IMR-90 (cell line): ENCODE data around the gene TMC4. TPM values are rescaled to one million over a fixed set of nuclear protein-coding genes. Genes with fewer than 3 reads are reported as not detected.

Experiments
- ATAC-seq: fragments of 200-7000 bp; cut with Tn5 transposase; 2 replicates; pipeline ENCODE4 v1.9.1; 2020; ENCODE audit warnings: low read depth, mild to moderate bottlenecking, moderate library complexity
- BruUV-seq: library from RNA; stranded (reverse); fragments of 400-500 nt; replicated peaks from 2 replicates; lab custom pipeline; 2021; lab: Mats Ljungman, UMichigan
- CTCF ChIA-PET: fragments of 300-600 bp; formaldehyde crosslinking; extraction: SDS; loops from one replicate; lab custom pipeline; 2021; ENCODE audit warnings: antibody characterized with exemption; lab: Yijun Ruan, JAX
- POLR2A ChIA-PET: fragments of 300-600 bp; sonication (Branson Sonifier 250); formaldehyde crosslinking; loops from one replicate; lab custom pipeline; 2022; ENCODE audit warnings: antibody characterized with exemption; ENCODE audit not compliant: unreplicated experiment; lab: Charles Lee
- DNase-seq: peaks from one replicate; pipeline ENCODE4 v3.0.0; 2013
- H2AFZ ChIP-seq: replicated peaks from 2 replicates; pipeline ENCODE3; 2013; ENCODE audit warnings: low read length, mild to moderate bottlenecking; ENCODE audit not compliant: poor library complexity
- H2AK5ac ChIP-seq: 2 replicates; pipeline ENCODE4 v1.6.1; 2013; ENCODE audit warnings: low read depth, low read length, inconsistent platforms
- H2AK9ac ChIP-seq: replicated peaks from 2 replicates; pipeline ENCODE3; 2013; ENCODE audit warnings: mild to moderate bottlenecking, low read depth, low read length, moderate library complexity; ENCODE audit not compliant: poor library complexity
- H2BK120ac ChIP-seq: 2 replicates; pipeline ENCODE4 v1.6.1; 2013; ENCODE audit warnings: low read depth, low read length, inconsistent platforms
- H2BK15ac ChIP-seq: 3 replicates; pipeline ENCODE4 v1.6.1; 2013; ENCODE audit warnings: low read depth, low read length, inconsistent platforms
- H2BK20ac ChIP-seq: 2 replicates; pipeline ENCODE4 v1.6.1; 2013; ENCODE audit warnings: low read depth, mild to moderate bottlenecking, inconsistent platforms, low read length, moderate library complexity
- H2BK5ac ChIP-seq: 2 replicates; pipeline ENCODE4 v1.6.1; 2013; ENCODE audit warnings: mild to moderate bottlenecking, low read depth, low read length, inconsistent platforms; ENCODE audit not compliant: poor library complexity, severe bottlenecking
- H3K14ac ChIP-seq: replicated peaks from 2 replicates; pipeline ENCODE4 v1.6.1; 2013; ENCODE audit warnings: low read depth, low read length, inconsistent platforms
- H3K18ac ChIP-seq: 2 replicates; pipeline ENCODE4 v1.6.1; 2013; ENCODE audit warnings: low read depth, low read length, control low read depth
- H3K23ac ChIP-seq: 2 replicates; pipeline ENCODE4 v1.6.1; 2013; ENCODE audit warnings: low read depth, low read length, inconsistent platforms
- H3K27ac ChIP-seq: 2 replicates; pipeline ENCODE4 v1.5.1; 2013; ENCODE audit warnings: mild to moderate bottlenecking, control low read depth, low read length; ENCODE audit not compliant: insufficient read depth
- H3K27me3 ChIP-seq: 2 replicates; pipeline ENCODE4 v1.6.1; 2013; ENCODE audit warnings: low read length; ENCODE audit not compliant: control insufficient read depth, insufficient read depth
- H3K36me3 ChIP-seq: 2 replicates; pipeline ENCODE4 v1.6.1; 2013; ENCODE audit warnings: low read length, mixed read lengths; ENCODE audit not compliant: control insufficient read depth, insufficient read depth
- H3K4ac ChIP-seq: 2 replicates; pipeline ENCODE4 v1.6.1; 2013; ENCODE audit warnings: low read depth, low read length, inconsistent platforms
- H3K4me1 ChIP-seq: 2 replicates; pipeline ENCODE4 v1.6.1; 2013; ENCODE audit warnings: low read length, mixed read lengths; ENCODE audit not compliant: control insufficient read depth, insufficient read depth
- H3K4me2 ChIP-seq: 2 replicates; pipeline ENCODE4 v1.6.1; 2013; ENCODE audit warnings: low read depth, mild to moderate bottlenecking, control low read depth, low read length, moderate library complexity
- H3K4me3 ChIP-seq: 2 replicates; pipeline ENCODE4 v1.5.1; 2013; ENCODE audit warnings: low read depth, mild to moderate bottlenecking, control low read depth, low read length, moderate library complexity; ENCODE audit not compliant: insufficient read depth
- H3K56ac ChIP-seq: 2 replicates; pipeline ENCODE4 v1.6.1; 2013; ENCODE audit warnings: low read length, inconsistent platforms; ENCODE audit not compliant: insufficient read depth; ENCODE audit errors: extremely low read depth
- H3K79me1 ChIP-seq, 2 experiments: 2 replicates each; pipeline ENCODE4 v1.6.1; 2013; ENCODE audit warnings: low read length in 2 of 2, inconsistent platforms in 1 of 2, low read depth in 1 of 2
- H3K9ac ChIP-seq: 2 replicates; pipeline ENCODE4 v1.6.1; 2013; ENCODE audit warnings: low read depth, low read length, control low read depth
- H3K9me1 ChIP-seq: 2 replicates; pipeline ENCODE4 v1.6.1; 2013; ENCODE audit warnings: low read length, inconsistent platforms; ENCODE audit not compliant: insufficient read depth
- H3K9me3 ChIP-seq: 2 replicates; pipeline ENCODE4 v1.6.1; 2013; ENCODE audit warnings: low read length; ENCODE audit not compliant: control insufficient read depth, insufficient read depth
- H4K20me1 ChIP-seq: 2 replicates; pipeline ENCODE4 v1.6.1; 2013; ENCODE audit warnings: low read length, inconsistent platforms; ENCODE audit not compliant: insufficient read depth
- H4K5ac ChIP-seq: 2 replicates; pipeline ENCODE4 v1.6.1; 2013; ENCODE audit warnings: mild to moderate bottlenecking, low read depth, low read length, control low read depth
- H4K8ac ChIP-seq, 2 experiments: 2 replicates each; pipeline ENCODE4 v1.6.1; 2013; ENCODE audit warnings: low read depth in 2 of 2, low read length in 2 of 2, control low read depth in 1 of 2, inconsistent platforms in 1 of 2
- H4K91ac ChIP-seq: 2 replicates; pipeline ENCODE4 v1.6.1; 2013; ENCODE audit warnings: low read depth, low read length, inconsistent platforms; ENCODE audit not compliant: insufficient read depth
- BHLHE40 ChIP-seq: fragments of 150-350 bp; IDR thresholded peaks from 2 replicates; pipeline ENCODE4 v1.6.1; 2016; ENCODE audit warnings: mild to moderate bottlenecking, low read depth, low read length
- CEBPB ChIP-seq: IDR thresholded peaks from 2 replicates; pipeline ENCODE4 v1.6.1; 2012; ENCODE audit warnings: low read depth, low read length, improper control_type of control experiment
- CHD1 ChIP-seq: IDR thresholded peaks from 2 replicates; pipeline ENCODE4 v1.6.1; 2012; ENCODE audit warnings: low read depth, low read length, improper control_type of control experiment
- FOS ChIP-seq: fragments of 150-350 bp; IDR thresholded peaks from 2 replicates; pipeline ENCODE4 v1.6.1; 2016; ENCODE audit warnings: low read depth, low read length
- MAFK ChIP-seq: IDR thresholded peaks from 2 replicates; pipeline ENCODE4 v1.6.1; 2012; ENCODE audit warnings: low read depth, low read length, improper control_type of control experiment
- MAZ ChIP-seq: IDR thresholded peaks from 2 replicates; pipeline ENCODE4 v1.6.1; 2012; ENCODE audit warnings: low read depth, mild to moderate bottlenecking, low read length, improper control_type of control experiment, moderate library complexity, borderline replicate concordance
- MXI1 ChIP-seq: IDR thresholded peaks from 2 replicates; pipeline ENCODE4 v1.6.1; 2012; ENCODE audit warnings: low read depth, mild to moderate bottlenecking, low read length, moderate library complexity, borderline replicate concordance
- NFE2L2 ChIP-seq: fragments of 150-350 bp; IDR thresholded peaks from 2 replicates; pipeline ENCODE4 v1.6.1; 2016; ENCODE audit warnings: low read depth, mild to moderate bottlenecking, low read length
- POLR2A ChIP-seq: IDR thresholded peaks from 2 replicates; pipeline ENCODE4 v1.6.1; 2012; ENCODE audit warnings: mild to moderate bottlenecking, low read depth, low read length
- RAD21 ChIP-seq: IDR thresholded peaks from 2 replicates; pipeline ENCODE4 v1.6.1; 2012; ENCODE audit warnings: low read length, improper control_type of control experiment
- RCOR1 ChIP-seq: IDR thresholded peaks from 2 replicates; pipeline ENCODE4 v1.6.1; 2012; ENCODE audit warnings: mild to moderate bottlenecking, low read length, improper control_type of control experiment; ENCODE audit not compliant: insufficient replicate concordance
- RFX5 ChIP-seq: IDR thresholded peaks from 2 replicates; pipeline ENCODE4 v1.8.0; 2012; ENCODE audit warnings: low read depth, mild to moderate bottlenecking, low read length, moderate library complexity
- SMC3 ChIP-seq: fragments of 150-350 bp; IDR thresholded peaks from 2 replicates; pipeline ENCODE4 v1.6.1; 2016; ENCODE audit warnings: low read depth, mild to moderate bottlenecking, antibody characterized with exemption, low read length, moderate library complexity
- WGBS, 2 experiments: methylation state at CpG; one replicate each; pipeline versions ENCODE4 v1.1.5 to v1.1.7; 2013; ENCODE audit warnings: missing lambda C conversion rate in 2 of 2; ENCODE audit not compliant: insufficient read length in 1 of 2; ENCODE audit errors: extremely low coverage in 2 of 2; 5-methylcytosine and 5-hydroxymethylcytosine counted together
- dilution Hi-C: fragments of 300-500 bp; cut with HindIII; formaldehyde crosslinking; loops from one replicate; pipeline ENCODE4 v1.14.3; 2018; ENCODE audit warnings: low sequenced_read_pairs; ENCODE audit not compliant: unreplicated experiment
- in situ Hi-C: fragments of 300-500 bp; cut with MboI; formaldehyde crosslinking; loops from 3 replicates; pipeline ENCODE4 v1.14.3; 2019; ENCODE audit warnings: low sequenced_read_pairs, inconsistent platforms, mixed read lengths
- intact Hi-C: fragments of 100-400 bp; cut with micrococcal nuclease; formaldehyde crosslinking; loops from 2 replicates; pipeline ENCODE4 v1.10.0; 2022
- polyA plus RNA-seq, 3 experiments: library from polyadenylated mRNA; depleted of rRNA; stranded (reverse); fragments of >200 nt; gene quantifications; 2 replicates each; pipeline ENCODE4 v1.2.3, GENCODE V29; 2012; ENCODE audit warnings: low replicate concordance in 1 of 3
- total RNA-seq: library from RNA; depleted of rRNA; stranded (reverse); fragments of >200 nt; gene quantifications from 2 replicates; pipeline ENCODE4 v1.2.3, GENCODE V29; 2012
- TF ChIP-seq, protein P1 (sequence below): conservative IDR thresholded peaks from 2 replicates; pipeline ENCODE4 v1.5.1; 2012; ENCODE audit warnings: mild to moderate bottlenecking, low read depth, low read length, improper control_type of control experiment
- TF ChIP-seq, protein P2 (sequence below): fragments of 150-350 bp; IDR thresholded peaks from 2 replicates; pipeline ENCODE4 v1.6.1; 2016; ENCODE audit warnings: low read depth, mild to moderate bottlenecking, low read length, moderate library complexity, borderline replicate concordance
- TF ChIP-seq, protein P3 (sequence below): fragments of 150-350 bp; IDR thresholded peaks from 2 replicates; pipeline ENCODE4 v1.6.1; 2017; ENCODE audit warnings: mild to moderate bottlenecking, antibody characterized with exemption, low read length, low read depth

The TMC4 gene
- total and polyA plus RNA-seq, 2 of the 4 experiments (the other 2 are of a cell fraction) = 0.72 to 1.1 TPM

DNA sequence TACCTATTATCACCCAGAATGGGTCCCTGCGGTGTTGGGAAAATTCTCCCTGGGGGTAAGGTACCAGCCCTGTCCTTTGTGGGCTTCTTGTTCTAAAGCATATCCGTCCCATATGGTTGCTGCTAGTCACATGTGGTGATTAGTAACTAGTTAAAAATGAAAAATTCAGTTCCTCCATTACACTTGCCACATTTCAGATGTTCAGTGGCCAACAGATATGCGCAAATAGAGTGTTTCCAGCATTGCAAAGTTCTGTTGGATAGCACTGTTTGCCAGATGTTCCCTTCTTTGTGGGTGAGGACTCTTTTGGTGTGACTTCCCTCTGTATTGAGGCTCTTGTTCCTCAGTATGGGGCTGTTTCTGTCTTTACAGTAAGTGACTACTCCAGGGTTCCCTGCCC, 31.6 kb downstream of the TMC4 start:
- CTCF ChIA-PET = no interaction called here
- H2BK5ac ChIP-seq = no peak overlapping the region

More for the DNA sequence above, 31.6 kb downstream of the TMC4 start:
- Histone ChIP-seq H3K23ac (no peak overlapping the region), H3K79me1 (peaks cover 19 to 60% of the 10 kb centered on the region in 2 experiments), H3K4me1 (peaks cover 6% of the 10 kb centered on the region), H2AFZ (no peak overlapping the region), H3K4me3 (no peak overlapping the region), H3K56ac (no peak overlapping the region), H3K27ac (no peak overlapping the region), H3K36me3 (peaks cover 49% of the 10 kb centered on the region), H3K14ac (no peak overlapping the region), H3K9ac (no peak overlapping the region), H2BK120ac (no peak overlapping the region), H4K8ac (no peak overlapping the region), H3K18ac (no peak overlapping the region), H3K9me1 (peaks cover 16% of the 10 kb centered on the region), H2BK15ac (no peak overlapping the region), H2BK20ac (no peak overlapping the region), H4K91ac (no peak overlapping the region), H4K20me1 (peaks cover 63% of the 10 kb centered on the region), H2AK9ac (no peak overlapping the region), H2AK5ac (no peak overlapping the region), H3K27me3 (no peaks in the 10 kb centered on the region), H4K5ac (no peak overlapping the region), H3K4me2 (no peak overlapping the region), H3K9me3 (no peaks in the 10 kb centered on the region), H3K4ac (no peak overlapping the region)
- ATAC-seq (no peak), DNase-seq (peak; percentile 29)
- in situ Hi-C loops = loop anchor here (25.0 kb wide), 1 partner anchor 1521 kb away; the partner anchor contains the start of gene U2AF2
- no TSS peak for BruUV-seq
- intact Hi-C loops = no loop called here
- POLR2A ChIA-PET = no interaction called here
- TF ChIP-seq MAZ = no peak
- TF ChIP-seq, protein P1, sequence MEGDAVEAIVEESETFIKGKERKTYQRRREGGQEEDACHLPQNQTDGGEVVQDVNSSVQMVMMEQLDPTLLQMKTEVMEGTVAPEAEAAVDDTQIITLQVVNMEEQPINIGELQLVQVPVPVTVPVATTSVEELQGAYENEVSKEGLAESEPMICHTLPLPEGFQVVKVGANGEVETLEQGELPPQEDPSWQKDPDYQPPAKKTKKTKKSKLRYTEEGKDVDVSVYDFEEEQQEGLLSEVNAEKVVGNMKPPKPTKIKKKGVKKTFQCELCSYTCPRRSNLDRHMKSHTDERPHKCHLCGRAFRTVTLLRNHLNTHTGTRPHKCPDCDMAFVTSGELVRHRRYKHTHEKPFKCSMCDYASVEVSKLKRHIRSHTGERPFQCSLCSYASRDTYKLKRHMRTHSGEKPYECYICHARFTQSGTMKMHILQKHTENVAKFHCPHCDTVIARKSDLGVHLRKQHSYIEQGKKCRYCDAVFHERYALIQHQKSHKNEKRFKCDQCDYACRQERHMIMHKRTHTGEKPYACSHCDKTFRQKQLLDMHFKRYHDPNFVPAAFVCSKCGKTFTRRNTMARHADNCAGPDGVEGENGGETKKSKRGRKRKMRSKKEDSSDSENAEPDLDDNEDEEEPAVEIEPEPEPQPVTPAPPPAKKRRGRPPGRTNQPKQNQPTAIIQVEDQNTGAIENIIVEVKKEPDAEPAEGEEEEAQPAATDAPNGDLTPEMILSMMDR = no peak
- no peak for TF ChIP-seq RCOR1
- TF ChIP-seq, protein P2, sequence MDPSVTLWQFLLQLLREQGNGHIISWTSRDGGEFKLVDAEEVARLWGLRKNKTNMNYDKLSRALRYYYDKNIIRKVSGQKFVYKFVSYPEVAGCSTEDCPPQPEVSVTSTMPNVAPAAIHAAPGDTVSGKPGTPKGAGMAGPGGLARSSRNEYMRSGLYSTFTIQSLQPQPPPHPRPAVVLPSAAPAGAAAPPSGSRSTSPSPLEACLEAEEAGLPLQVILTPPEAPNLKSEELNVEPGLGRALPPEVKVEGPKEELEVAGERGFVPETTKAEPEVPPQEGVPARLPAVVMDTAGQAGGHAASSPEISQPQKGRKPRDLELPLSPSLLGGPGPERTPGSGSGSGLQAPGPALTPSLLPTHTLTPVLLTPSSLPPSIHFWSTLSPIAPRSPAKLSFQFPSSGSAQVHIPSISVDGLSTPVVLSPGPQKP = no peak
- TF ChIP-seq MAFK = no peak
- no peak for TF ChIP-seq RFX5
- no peak for TF ChIP-seq FOS
- TF ChIP-seq, protein P3, sequence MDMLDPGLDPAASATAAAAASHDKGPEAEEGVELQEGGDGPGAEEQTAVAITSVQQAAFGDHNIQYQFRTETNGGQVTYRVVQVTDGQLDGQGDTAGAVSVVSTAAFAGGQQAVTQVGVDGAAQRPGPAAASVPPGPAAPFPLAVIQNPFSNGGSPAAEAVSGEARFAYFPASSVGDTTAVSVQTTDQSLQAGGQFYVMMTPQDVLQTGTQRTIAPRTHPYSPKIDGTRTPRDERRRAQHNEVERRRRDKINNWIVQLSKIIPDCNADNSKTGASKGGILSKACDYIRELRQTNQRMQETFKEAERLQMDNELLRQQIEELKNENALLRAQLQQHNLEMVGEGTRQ = no peak
- TF ChIP-seq SMC3 = no peak
- TF ChIP-seq MXI1 = no peak
- TF ChIP-seq NFE2L2 = no peak
- TF ChIP-seq RAD21 = no peak
- TF ChIP-seq BHLHE40 = no peak
- no peak for TF ChIP-seq CHD1
- TF ChIP-seq POLR2A = no peak
- no peak for TF ChIP-seq CEBPB
- no CpG with 5 or more reads among the region's 3 CpGs for WGBS, 2 experiments
- dilution Hi-C loops = no loop called here
